ENCODE measurements around the gene PSME2. TPM values are rescaled to one million over a fixed set of nuclear protein-coding genes. Genes with fewer than 3 reads are reported as not detected.

The PSME2 gene
- total and polyA plus RNA-seq, 2 of the 13 experiments (the other 11 are each of a cell fraction or from before 2014, with no cell fraction given): 332 to 716 TPM

DNA sequence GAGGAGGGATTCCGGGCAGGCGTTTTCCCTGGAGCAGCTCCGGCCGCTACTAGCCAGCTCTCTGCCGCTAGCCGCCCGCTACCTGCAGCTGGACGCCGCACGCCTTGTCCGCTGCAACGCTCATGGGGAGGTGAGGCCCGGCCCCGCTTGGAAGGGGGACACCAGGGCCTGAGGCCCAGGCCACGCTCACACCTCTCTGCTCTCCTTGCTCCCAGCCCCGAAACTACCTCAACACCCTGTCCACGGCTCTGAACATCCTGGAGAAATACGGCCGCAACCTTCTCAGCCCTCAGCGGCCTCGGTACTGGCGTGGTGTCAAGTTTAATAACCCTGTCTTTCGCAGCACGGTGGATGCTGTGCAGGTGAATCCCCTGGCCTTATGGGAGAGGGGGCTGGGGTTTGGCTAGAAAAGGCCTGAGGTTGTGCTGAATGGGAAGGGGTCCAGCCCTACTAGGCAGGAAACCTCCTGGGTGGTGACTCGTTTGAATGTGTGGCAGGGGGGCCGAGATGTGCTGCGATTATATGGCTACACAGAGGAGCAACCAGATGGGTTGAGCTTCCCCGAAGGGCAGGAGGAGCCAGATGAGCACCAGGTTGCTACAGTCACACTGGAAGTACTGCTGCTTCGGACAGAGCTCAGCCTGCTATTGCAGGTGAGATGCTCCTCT lies 1.5 kb upstream of the PSME2 start (continued):
- TF ChIP-seq, protein P1, sequence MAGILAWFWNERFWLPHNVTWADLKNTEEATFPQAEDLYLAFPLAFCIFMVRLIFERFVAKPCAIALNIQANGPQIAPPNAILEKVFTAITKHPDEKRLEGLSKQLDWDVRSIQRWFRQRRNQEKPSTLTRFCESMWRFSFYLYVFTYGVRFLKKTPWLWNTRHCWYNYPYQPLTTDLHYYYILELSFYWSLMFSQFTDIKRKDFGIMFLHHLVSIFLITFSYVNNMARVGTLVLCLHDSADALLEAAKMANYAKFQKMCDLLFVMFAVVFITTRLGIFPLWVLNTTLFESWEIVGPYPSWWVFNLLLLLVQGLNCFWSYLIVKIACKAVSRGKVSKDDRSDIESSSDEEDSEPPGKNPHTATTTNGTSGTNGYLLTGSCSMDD (CRISPR knock-in tag; IDR thresholded peaks at IDR 0.05): 0 out of 2 replicates have a peak, but pooled peaks have one; percentile 67
- TF ChIP-seq RAD21 (CRISPR knock-in tag; IDR thresholded peaks at IDR 0.05) (0 out of 2 replicates have a peak, but pooled peaks have one; percentile 72), IKZF4 (CRISPR knock-in tag; IDR thresholded peaks at IDR 0.05; ENCODE audit: borderline replicate concordance, low read depth, not compliant biosample characterization) (peak; percentile 33), ZNF430 (CRISPR knock-in tag; IDR thresholded peaks at IDR 0.05) (no peak), MZF1 (CRISPR knock-in tag; IDR thresholded peaks at IDR 0.05; ENCODE audit: borderline replicate concordance) (peak; percentile 97), GABPA (IDR thresholded peaks at IDR 0.05; ENCODE audit: low read depth, low read length) (no peak), GABPA (CRISPR knock-in tag; IDR thresholded peaks at IDR 0.05; ENCODE audit: low read depth) (no peak), NFE2L1 (CRISPR knock-in tag; IDR thresholded peaks at IDR 0.05; ENCODE audit: borderline replicate concordance) (peak; percentile 21; the same call in 1 of the 2 replicates), MEIS1 (CRISPR knock-in tag; IDR thresholded peaks at IDR 0.05; ENCODE audit: borderline replicate concordance) (0 out of 2 replicates have a peak, but pooled peaks have one; percentile 36), ESRRA (CRISPR knock-in tag; IDR thresholded peaks at IDR 0.05; ENCODE audit: low read depth) (0 out of 2 replicates have a peak, but pooled peaks have one; percentile 26), ZNF891 (CRISPR knock-in tag; IDR thresholded peaks at IDR 0.05) (no peak), ZBTB38 (CRISPR knock-in tag; IDR thresholded peaks at IDR 0.05) (peak; percentile 19; the same call in 1 of the 2 replicates), PTBP1 (IDR thresholded peaks at IDR 0.05; ENCODE audit: low read depth, low read length, poor library complexity, severe bottlenecking) (no peak), ZNF30 (CRISPR knock-in tag; IDR thresholded peaks at IDR 0.05) (no peak)
- TF ChIP-seq, protein P2, sequence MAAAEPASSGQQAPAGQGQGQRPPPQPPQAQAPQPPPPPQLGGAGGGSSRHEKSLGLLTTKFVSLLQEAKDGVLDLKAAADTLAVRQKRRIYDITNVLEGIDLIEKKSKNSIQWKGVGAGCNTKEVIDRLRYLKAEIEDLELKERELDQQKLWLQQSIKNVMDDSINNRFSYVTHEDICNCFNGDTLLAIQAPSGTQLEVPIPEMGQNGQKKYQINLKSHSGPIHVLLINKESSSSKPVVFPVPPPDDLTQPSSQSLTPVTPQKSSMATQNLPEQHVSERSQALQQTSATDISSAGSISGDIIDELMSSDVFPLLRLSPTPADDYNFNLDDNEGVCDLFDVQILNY (CRISPR knock-in tag; conservative IDR thresholded peaks at IDR 0.05): no peak
- TF ChIP-seq, protein P3, sequence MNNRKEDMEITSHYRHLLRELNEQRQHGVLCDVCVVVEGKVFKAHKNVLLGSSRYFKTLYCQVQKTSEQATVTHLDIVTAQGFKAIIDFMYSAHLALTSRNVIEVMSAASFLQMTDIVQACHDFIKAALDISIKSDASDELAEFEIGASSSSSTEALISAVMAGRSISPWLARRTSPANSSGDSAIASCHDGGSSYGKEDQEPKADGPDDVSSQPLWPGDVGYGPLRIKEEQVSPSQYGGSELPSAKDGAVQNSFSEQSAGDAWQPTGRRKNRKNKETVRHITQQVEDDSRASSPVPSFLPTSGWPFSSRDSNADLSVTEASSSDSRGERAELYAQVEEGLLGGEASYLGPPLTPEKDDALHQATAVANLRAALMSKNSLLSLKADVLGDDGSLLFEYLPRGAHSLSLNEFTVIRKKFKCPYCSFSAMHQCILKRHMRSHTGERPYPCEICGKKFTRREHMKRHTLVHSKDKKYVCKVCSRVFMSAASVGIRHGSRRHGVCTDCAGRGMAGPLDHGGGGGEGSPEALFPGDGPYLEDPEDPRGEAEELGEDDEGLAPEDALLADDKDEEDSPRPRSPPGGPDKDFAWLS (CRISPR knock-in tag; IDR thresholded peaks at IDR 0.05; ENCODE audit: borderline replicate concordance): no peak
- TF ChIP-seq, protein P4, sequence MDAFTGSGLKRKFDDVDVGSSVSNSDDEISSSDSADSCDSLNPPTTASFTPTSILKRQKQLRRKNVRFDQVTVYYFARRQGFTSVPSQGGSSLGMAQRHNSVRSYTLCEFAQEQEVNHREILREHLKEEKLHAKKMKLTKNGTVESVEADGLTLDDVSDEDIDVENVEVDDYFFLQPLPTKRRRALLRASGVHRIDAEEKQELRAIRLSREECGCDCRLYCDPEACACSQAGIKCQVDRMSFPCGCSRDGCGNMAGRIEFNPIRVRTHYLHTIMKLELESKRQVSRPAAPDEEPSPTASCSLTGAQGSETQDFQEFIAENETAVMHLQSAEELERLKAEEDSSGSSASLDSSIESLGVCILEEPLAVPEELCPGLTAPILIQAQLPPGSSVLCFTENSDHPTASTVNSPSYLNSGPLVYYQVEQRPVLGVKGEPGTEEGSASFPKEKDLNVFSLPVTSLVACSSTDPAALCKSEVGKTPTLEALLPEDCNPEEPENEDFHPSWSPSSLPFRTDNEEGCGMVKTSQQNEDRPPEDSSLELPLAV (CRISPR knock-in tag; conservative IDR thresholded peaks at IDR 0.05; ENCODE audit: low read depth): no peak
- TF ChIP-seq, protein P5, sequence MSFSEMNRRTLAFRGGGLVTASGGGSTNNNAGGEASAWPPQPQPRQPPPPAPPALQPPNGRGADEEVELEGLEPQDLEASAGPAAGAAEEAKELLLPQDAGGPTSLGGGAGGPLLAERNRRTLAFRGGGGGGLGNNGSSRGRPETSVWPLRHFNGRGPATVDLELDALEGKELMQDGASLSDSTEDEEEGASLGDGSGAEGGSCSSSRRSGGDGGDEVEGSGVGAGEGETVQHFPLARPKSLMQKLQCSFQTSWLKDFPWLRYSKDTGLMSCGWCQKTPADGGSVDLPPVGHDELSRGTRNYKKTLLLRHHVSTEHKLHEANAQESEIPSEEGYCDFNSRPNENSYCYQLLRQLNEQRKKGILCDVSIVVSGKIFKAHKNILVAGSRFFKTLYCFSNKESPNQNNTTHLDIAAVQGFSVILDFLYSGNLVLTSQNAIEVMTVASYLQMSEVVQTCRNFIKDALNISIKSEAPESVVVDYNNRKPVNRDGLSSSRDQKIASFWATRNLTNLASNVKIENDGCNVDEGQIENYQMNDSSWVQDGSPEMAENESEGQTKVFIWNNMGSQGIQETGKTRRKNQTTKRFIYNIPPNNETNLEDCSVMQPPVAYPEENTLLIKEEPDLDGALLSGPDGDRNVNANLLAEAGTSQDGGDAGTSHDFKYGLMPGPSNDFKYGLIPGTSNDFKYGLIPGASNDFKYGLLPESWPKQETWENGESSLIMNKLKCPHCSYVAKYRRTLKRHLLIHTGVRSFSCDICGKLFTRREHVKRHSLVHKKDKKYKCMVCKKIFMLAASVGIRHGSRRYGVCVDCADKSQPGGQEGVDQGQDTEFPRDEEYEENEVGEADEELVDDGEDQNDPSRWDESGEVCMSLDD (CRISPR knock-in tag; IDR thresholded peaks at IDR 0.05; ENCODE audit: borderline replicate concordance): no peak
